GM15510 (cell line): ENCODE data around the gene GLT8D2.

Experiments used
- POLR2A ChIP-seq: IDR thresholded peaks from 3 replicates; pipeline ENCODE4 v1.6.1; 2011; ENCODE audit warnings: borderline replicate concordance; ENCODE audit not compliant: insufficient read length; ENCODE audit errors: extremely low read depth

Gene GLT8D2

DNA sequence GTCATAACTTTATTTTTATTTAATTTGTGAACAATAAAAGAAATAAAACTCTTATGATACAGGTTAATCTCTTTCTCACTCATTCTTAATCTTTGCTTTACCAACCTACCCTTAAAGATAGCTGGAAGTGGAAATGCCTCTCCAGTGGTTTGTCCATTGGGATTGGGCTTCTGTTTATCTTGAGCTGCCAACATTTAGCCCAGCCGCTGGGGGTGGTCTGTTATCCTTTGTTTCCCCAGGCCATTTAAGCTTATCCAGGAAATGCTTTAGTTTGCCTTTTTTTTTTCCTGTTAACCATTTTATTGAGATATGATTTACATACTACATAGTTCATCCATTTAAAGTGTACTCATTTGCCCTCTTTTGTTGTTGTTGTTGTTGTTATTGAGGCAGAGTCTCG is 76.1 kb downstream of the GLT8D2 start:
- no peak for TF ChIP-seq POLR2A

DNA sequence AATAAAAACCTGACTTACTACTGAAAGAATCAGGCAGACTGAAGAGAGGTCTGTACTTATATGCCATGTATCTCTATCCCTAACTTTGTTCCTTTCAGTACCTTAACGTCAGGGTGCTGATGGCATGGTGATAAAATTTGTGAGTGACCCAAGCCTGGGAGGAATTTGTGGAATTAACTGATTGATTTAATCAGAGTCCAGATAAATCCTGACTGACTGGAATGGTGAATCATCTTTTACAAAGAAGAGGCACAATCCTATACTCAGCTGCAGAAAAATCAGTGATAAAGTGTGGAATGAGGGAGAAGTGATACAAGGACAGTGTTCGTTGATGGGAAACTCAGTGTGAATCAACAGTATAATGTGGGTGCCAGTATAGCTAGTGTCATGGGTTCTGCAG is 80.6 kb downstream of the GLT8D2 start:
- no peak for TF ChIP-seq POLR2A

DNA sequence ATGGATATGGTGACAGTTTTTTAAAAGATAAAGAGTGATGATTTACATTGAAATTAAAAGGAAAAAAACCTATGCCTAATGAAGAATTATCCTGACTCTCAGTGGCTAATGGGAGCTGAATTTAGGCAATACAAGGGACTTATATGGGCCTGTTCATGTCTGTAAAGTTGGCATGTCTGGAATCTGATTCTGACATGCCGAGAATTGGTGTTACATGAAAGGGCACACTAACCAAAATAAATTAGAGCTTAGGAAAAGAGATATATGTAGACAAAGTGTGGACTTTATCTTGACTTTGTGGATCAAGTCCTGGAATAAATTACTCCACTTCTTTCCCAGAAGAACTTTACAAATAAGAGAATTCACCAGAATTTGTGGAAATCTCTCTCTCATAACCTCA is 83.3 kb downstream of the GLT8D2 start:
- no peak for TF ChIP-seq POLR2A

DNA sequence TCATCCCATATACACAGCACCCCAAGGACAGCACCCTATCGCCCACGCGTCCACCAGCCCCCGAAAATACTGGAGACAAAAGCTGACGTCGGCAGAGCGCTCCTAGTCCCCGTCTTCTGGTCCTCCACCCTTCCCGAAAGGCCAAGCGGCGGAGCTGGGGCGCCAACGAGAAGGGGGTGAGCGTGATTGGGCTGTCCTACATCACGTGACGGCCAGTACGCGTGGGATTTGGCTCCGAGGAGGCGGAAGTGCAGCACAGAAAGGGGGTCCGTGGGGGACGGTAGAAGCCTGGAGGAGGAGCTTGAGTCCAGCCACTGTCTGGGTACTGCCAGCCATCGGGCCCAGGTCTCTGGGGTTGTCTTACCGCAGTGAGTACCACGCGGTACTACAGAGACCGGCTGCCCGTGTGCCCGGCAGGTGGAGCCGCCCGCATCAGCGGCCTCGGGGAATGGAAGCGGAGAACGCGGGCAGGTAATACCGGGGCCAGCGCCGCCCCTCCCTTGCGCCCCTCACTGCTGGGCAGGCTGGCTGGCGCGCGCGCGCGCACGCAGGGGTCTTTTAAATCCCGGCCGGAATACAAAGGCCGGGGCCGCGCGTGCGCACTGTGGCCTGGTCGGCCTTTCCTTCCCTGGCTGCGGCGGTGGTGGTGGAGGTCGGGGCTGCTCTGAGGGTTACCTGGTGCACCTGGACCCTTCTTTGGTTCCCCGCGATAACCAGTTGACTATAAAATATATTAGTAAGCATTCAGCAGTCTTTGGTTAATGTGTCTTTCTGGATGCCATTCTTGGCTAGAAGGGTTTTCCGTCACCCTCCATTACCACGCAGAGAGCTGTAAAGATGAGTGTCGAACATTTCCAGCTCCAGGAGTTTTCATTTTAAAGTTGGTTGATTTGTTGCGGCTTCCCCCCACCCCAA is 84.1 kb downstream of the GLT8D2 start, which contains the start of gene TDG:
Gene TDG (plus strand): TSS at position 283 of the 915 bp plus-strand sequence. CDS start 166 bp downstream, at position 449.
- peak; percentile 86 for TF ChIP-seq POLR2A

DNA sequence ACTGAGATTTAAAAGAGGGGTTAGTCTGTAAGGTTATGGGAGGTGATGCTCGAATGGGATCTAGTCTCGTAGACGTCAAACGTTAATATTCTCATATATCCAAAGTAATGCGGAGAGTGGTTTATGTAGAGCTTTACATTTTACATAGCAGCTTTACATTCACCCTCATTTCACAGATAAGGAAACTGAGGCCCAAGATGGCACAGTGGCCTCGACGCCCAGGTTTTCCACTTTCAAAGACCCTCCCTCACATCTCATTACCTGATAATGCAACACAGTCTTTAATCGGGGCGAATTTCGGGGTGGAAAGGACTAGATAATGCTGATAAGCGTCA is 84.8 kb downstream of the GLT8D2 start:
- no peak for TF ChIP-seq POLR2A

DNA sequence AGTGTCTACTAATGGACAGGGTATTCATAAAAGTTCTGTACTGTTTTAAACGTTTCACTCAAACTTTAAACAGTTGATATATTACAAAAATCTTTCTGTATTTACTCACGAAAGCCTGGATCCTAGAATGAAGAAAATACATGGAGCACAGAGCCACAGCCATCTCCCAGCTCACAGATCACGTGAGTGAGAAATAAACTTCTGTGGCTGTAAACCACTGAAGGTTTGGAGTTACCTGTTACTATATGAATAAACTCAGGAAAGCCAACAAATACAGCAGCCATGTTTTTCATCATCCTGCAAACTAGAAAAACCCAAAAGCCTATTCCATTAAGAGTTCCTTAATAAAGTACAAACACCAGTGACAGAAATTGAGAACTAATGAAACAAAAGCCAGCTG is 85.2 kb downstream of the GLT8D2 start:
- no peak for TF ChIP-seq POLR2A

DNA sequence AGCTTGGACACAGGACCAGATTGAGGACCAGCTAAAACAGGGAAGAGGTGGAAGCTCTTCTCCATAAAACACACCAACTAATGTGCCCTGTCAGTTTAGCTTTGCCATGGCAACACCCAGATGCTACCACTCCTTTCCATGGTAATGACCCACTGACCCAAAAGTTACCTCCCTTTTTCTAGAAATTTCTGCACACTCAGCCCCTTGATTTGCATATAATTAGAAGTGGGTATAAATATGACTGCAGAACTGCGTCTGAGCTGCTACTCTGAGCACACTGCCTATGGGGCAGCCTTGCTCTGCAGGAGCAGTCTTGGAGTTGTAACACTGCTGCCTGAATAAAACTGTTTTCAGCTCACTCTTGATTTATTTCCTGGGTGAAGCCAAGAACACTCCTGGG is 87.5 kb downstream of the GLT8D2 start:
- peak; percentile 18 for TF ChIP-seq POLR2A

DNA sequence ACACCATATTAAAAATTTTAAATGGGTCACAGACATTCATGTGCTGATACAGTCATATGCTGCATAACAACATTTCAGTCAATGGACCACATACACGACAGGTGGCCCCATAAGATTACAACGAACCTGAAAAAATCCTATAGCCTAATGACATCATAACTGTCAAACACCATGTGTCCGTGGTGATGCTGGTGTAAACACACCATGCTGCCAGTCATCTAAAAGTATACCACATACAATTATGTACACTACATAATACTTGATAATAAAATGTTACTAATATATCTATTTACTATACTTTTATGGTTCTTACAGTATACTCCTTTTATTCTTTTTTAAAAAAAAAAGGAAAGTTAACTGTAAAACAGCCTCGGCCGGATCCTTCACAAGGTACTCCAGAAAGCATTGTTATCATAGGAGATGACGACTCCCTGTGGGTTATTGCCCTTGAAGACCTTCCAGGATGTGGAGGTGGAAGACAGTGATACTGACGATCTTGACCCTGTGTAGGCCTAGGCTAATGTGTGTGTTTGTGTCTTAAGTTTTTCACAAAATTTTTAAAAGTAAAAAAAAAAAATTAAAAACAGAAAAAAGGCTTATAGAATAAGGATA is 89.3 kb downstream of the GLT8D2 start:
- TF ChIP-seq POLR2A: no peak

DNA sequence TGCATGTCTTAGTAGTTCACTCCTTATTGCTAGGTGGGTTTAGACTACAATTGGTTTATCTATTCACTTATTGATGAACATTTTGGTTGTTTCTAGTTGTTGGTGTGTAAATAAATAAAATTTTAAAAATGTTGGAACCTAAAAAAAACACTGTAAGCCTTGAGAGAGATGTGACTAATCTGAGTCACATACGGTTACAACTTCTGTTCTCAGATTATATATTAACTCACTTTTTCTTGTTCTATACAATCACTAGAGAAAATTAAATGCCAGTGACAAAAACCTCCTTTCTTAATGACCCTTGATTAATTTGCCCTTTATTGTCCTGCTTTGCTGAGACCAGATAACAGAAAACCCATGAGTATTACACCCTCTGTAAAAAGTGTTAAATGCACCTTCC is 91.4 kb downstream of the GLT8D2 start:
- no peak for TF ChIP-seq POLR2A

DNA sequence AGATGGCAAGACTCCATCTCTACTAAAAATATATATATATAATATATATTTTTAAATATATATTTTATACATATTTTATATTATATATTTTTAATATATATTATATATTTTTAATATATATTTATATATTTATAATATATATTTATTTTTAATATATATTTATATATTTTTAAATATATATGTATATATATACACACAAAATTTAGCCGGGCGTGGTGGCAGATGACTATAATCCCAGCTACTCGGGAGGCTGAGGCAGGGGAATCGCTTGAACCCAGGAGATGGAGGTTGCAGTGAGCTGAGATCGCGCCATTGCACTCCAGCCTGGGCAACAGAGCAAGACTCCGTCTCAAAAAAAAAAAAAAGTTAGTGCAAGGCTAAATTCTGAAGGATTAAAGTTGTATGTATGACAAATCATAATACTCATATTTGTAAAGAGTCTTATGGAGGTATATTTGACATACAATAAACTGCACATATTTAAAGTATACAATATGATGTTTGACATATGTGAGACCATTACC is 92.1 kb downstream of the GLT8D2 start:
- no peak for TF ChIP-seq POLR2A

DNA sequence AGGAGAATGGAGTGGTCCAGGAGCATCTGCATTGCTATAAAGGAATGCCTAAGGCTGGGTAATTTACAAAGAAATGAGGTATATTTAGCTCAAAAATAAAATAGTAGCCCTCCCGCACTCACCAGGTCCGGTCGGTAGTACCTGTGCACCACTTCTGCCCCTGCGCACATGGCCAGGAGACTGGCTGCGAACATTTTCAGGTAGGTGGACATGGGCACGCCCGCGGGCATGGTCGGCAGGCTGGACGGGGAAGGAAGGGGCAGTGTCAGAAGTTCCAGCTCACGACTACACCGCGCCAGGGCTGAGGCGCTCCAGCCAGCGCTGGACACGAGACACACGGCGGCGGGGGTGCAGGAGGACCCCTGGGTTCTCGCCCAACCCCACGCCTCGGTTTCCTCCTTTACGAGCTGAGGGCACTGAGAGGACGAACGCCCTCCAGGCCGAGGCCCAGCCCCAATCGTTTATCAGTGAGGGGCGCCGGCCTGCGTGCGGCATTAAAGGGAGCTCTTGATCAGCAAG is 93.4 kb downstream of the GLT8D2 start:
- TF ChIP-seq POLR2A: no peak

DNA sequence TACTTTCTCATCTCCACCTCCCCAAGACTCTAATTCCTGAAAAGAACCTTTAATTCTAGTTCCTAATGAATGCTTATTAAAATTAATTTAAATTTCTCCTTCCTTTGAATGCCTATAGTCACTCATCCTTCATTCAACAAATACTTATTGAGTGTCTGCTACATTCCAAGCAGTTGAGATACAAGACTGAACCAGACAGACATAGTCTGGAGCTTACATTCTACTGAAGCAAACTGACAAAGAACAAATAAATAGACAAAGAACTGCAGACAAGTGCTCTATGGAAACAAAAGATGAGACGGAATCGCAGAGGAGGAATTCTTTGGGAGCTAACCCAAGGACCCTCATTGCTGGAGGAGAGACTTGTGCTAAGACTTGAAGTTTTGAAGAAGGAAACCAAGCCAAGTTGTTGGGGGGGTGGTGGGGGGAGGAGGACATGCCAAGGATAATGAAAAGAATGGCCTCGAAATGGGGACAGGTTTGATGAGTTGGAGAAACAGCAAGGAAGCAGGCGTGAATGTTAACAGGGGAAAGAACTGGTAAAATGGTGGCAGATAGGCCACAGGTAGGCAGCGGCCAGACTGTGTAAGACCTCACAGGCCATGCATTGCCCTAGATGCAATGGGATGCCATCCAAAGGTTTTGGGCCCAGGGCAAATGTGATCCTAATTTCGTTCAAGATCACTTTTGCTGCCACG is 94.0 kb downstream of the GLT8D2 start:
- TF ChIP-seq POLR2A: no peak

DNA sequence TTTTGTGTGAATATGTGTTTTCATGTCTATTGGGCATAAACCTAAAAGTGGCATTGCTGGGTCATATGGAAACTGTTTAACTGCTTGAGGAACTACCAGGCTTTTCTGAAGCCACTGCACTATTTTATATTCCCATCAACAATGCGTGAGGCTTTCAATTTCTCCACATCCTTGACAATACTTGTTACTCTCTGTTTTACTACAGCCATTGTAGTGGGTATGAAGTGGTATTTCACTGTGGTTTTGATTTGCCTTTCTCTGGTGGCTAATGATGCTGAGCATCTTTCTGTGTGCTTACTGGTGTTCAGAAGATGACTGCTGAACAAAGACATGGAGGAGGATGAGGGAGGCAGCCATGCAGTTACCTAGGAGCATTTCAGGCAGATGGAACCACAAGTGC is 97.5 kb downstream of the GLT8D2 start:
- no peak for TF ChIP-seq POLR2A

DNA sequence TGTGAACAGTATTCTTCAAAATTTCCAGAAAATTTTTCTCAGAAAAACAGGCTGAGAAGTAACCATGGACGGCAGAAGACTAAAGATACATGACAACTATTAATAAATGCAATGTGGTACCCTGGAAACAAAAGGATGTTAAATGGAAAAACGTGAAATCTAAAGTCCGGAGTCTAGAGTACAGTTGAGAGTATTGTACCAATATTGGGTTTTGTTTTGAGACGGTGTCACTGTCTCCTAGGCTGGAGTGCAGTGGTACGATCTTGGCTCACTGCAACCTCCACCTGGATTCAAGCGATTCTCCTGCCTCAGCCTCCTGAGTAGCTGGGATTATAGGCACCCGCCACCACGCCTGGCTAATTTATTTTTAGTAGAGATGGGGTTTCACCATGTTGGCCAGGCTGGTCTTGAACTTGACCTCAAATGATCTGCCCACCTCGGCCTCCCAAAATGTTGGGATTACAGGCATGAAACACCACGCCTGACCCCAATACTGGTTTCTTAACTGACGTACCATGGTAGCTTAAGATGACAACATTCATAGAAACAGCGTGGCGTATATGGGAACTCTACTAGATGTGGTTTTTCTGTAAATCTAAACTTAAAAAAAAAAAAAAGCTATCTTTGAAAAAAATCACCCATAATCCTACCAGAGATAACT is 101.1 kb downstream of the GLT8D2 start:
- peak; percentile 23 for TF ChIP-seq POLR2A
